Pulmonary artery endothelial cell (primary cell): Measurements from ENCODE around the gene ZNF256. TPM values are rescaled to one million over a fixed set of nuclear protein-coding genes. Genes with fewer than 3 reads are reported as not detected.

Source experiments
- DNase-seq: peaks from one replicate; pipeline ENCODE4 v3.0.0-alpha.2; 2011; ENCODE audit warnings: low read depth, low spot score
- total RNA-seq: library from RNA; depleted of rRNA; stranded (reverse); fragments of >200 nt; gene quantifications from 2 replicates; pipeline ENCODE4 v1.2.3, GENCODE V29; 2014

ZNF256 gene
- total RNA-seq, result 4.4 and 5.6 TPM in 2 replicates

DNA sequence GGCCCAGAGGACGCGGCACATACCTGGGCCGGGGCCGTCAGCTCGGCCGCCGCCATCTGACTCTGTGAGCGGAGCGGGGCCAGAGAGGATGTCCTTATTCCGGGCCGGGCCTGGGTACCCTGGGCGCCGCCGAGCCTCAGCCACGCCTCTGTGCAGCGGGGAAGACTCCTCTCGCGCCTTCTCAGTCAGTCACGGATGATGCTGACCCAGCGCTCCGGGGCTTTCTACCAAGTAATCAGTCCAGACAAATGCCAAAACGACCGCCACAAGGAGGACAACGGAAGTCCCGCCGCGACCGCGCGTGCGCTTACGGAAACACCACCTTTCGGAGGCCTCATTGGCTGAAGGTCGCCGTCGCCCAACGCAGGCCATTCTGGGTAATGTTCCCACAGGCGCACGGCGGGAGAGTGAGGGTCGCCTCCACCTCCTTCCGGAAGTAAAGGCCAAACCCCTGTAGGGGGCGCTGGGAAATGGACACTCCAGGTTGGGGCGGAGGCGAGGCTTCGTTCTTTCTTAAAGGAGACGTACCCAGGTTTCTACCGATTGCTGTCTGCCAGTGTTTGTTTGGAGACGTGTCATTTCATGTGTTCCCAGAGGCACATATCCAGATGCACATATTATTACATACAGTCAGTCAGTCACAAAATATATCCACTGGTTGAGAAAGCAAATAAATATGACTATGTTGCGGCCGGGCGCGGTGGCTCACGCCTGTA, at the start of gene ZNF256:
TSS of gene ZNF256 (minus strand) at position 288 of the 716 bp plus-strand sequence. CDS start at position 56, 232 bp downstream.
- DNase-seq, result peak; percentile 75

GRCh38 chr19:57992841-57993240, 45.3 kb upstream of the ZNF256 start:
- no peak for DNase-seq

GRCh38 chr19:57978586-57979289, 31.2 kb upstream of the ZNF256 start:
- no peak for DNase-seq

DNA sequence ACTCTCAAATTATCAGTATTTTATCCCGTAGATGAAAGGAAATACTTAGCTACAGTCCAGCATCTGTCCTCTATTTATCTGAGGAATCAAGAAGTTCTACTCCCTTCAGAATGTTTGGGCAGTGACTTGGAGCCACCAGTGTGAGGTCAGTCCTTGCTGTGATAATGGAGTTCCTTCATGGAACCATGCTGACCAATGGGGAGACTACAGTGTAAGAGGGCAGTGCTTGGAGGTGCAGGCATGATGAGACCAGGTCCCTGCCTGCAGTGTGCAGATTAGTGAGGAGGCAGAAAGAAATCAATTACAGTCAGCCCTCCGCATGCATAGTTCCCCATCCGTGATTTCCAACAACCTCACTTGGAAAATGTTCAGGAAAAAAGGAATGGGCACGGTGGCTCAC, 26.9 kb upstream of the ZNF256 start, which contains the start of gene C19orf18:
TSS of gene C19orf18 (minus strand) at position 101 of the 400 bp plus-strand sequence. CDS start 102 bp downstream, outside the sequence.
- DNase-seq, result no peak

DNA sequence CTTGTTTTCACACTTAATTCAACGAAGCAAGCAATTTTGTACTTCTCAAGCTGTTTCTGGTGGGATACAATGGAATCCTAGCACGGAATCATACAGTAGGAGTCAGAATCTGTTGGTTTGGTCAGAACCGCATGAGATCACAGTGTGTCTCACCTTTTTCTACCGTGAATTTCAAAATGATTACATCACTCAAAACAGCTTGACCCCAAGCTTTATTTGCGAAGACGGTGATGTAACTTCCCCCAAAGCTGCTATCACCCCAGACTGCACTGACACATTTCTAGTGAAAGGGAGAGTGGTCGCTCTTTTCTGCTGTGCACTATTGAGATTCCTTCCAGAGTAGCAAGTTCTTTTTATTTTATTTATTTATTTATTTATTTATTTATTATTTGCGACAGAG, 17.3 kb upstream of the ZNF256 start:
- DNase-seq, result no peak

GRCh38 chr19:57961785-57962184, 14.3 kb upstream of the ZNF256 start:
- no peak for DNase-seq

DNA sequence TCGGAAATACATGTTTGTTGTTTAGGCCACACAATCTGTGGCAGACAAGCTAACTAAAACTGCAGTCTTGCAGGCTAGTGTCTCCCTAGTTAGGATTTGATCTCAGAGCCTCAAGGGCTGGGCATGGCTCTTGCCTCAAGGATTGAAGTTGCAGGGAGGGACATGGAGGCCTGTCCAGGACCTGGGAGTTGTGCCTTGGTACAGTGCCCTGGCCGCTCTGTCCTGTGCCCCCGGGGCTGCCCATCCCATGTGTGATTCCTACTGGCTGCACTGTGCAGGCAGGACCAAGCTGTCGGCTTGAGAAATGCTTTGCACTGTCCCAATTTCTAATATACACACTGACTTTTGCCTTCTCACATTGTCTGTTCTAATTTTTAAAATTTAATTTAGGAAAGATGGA, 7.5 kb upstream of the ZNF256 start:
- no peak for DNase-seq

- DNase-seq, result no peak
Observed at GRCh38 chr19:57949702-57950101, 2.2 kb upstream of the ZNF256 start.

- no peak for DNase-seq
Observed at GRCh38 chr19:57949296-57949695, 1.8 kb upstream of the ZNF256 start.

DNA sequence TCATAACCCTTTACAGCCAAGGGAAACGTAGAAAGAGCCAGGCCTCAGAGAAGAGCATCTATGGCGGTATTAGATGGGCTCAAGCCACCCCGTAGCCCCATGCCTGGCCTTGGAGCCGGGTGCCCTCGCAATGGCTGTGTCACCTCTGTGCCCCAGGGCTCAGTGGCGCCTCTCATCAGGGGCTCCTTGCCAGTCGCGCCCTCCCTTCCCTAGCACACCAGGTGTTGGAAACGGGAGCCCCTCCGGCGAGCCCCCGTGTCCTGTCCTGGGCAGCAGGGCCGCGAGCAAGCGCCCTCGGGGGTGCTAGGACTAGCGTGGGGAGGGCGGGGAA, 453 bp downstream of the ZNF256 start:
- no peak for DNase-seq

DNA sequence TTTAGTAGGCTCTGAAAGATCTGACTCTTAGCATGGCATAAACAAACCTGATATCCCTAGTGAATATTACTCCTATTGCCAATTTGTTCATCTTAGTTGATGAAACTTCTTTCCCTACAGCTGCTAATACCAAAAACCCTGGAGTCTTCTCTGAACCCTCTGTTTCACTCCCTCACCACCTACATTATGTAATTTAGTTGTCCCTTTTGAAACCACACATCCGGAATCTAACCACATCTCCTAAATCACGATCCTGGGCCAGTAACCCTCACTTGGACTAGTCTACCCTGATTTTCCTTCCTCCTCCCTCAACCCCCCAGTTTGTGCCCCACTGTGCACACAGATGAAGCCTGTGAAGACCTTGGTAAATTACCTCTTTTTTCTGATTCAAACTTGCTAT, 1.2 kb downstream of the ZNF256 start:
- DNase-seq, result no peak

DNA sequence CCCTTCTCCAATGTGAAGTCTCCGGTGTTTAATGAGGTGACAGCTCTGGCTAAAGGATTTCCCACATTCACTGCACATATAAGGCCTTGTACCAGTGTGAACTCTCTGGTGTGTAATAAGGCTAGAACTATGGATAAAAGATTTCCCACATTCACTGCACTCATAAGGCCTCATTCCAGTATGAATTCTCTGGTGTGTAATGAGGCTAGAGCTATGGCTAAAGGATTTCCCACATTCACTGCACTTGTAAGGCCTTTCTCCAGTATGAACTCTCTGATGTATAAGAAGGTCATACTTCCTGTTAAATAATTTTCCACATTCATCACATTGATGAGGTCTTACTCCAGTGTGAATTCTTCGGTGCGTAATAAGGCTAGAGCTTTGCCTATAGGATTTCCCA, 5.9 kb downstream of the ZNF256 start:
- DNase-seq, result no peak

GRCh38 chr19:57935731-57936130, 11.8 kb downstream of the ZNF256 start:
- no peak for DNase-seq

DNA sequence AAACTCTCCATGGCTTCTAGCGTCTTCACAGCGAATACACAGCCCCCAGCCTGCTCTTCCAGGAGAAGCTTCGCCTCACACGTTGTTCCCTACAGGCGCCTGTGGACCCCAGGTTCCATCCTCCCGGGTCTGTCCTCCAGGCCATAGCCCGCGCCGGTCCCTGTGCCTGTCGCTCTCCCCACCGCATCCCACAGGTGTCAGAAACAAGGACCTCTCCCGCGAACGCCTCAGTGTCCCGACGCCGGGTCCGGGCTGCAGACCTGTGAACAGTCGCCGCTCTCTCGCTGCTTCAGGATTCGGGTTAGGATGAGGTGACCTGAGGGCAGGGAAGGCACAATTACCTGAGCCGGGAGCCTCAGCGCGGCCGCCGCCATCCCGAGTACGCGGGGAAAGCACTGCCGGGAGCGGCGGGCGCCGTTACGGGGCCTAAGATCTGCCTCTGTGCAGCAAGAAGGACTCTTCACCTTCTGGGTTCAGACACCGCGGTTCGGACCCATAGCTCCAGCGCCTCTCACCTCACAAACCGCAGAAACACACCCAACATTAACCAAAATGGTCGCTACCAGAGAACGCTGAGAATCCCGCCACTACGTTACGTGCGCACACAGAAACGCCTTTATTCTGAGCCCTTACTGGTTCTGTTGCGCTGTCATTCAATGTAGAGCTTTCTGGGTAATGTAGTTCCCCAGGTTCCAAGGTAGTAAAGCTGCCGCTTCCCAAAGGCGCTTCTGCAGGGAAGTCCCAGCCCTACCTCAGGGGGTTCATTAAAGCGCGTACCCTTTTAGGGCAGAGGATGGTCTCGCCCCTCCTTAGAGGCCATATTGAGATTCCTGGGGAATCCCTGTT, 12.5 kb downstream of the ZNF256 start, which contains the start of gene ZNF418:
TSS of gene ZNF418 (minus strand) at position 583 of the 846 bp plus-strand sequence. CDS start 1,580 bp downstream, outside the sequence.
- DNase-seq, result peak; percentile 45

DNA sequence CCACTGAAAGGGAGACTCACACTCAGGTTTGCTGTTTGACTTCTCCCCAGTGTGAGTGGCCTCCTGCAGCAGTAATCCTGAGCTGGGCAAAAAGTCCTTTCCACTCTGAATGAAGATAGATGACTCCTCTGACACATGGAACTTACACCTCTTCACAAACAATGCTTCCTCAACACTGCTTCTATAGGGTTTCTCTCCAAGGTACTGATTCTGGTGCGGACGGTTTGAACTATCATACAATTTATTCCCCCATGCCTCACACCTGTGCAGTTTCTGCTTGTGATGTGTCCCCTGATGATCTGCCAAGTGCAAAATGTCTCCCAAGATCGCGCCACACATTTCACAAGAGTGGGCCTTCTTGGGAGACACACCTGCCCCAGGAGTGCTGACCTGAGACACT, 19.9 kb downstream of the ZNF256 start:
- no peak for DNase-seq

DNA sequence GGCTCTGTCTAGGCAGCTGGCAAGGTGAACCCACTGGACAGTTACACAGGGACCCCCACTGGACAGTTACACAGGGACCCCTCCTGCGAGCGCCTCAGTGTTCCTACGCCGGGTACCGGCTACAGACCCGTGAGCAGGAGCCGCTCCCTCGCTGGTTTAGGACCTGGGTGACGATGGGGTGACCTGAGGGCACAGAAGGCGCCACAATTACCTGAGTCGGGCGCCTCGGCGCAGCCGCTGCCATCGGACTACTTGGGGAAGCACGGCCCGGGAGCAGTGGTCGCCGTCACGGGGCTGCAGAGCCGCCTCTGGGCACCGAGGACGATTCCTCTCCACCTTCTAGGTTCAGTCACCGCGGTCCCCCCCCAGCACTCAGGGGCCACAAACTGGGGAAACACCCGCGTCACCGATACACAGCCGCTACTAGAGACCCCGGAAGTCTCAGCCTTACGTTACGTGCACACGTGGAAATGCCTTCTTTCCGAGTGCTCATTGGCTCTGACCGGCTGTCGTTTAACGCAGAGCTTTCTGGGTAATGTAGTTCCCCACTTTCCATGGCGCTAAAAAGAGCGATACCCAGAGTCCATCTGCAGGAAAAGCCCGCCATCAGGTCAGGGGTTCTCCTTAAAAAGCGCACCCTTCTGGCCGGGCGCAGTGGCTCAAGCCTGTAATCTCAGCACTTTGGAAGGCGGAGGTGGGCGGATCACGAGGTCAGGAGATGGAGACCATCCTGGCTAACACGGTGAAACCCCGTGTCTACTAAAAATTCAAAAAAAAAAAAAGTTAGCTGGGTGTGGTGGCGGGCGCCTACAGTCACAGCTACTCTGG, 31.1 kb downstream of the ZNF256 start, which contains the start of gene ZNF417:
TSS of gene ZNF417 (minus strand) at position 425 of the 828 bp plus-strand sequence. CDS start at position 244, 181 bp downstream.
- DNase-seq, result peak; percentile 75

- no peak for DNase-seq
Observed at GRCh38 chr19:57914531-57914930, 33.0 kb downstream of the ZNF256 start.

GRCh38 chr19:57907394-57907793, 40.1 kb downstream of the ZNF256 start:
- no peak for DNase-seq

DNA sequence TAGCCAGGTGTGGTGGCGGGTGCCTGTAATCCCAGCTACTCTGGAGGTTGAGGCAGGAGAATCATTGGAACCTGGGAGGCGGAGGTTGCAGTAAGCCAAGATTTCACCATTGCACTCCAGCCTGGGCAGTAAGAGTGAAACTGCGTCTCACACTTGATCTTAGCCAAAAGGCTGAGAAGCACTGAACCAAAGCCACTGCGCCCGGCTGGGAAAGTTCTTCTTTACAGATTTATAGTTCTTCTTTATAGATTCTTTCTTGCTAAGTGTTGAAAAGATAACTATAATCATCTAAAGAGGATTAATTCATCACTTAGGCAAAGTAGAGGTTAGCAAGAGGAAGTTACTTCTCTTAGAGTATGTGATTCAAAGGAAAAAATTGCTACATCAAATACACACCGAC, 42.2 kb downstream of the ZNF256 start:
- no peak for DNase-seq

DNA sequence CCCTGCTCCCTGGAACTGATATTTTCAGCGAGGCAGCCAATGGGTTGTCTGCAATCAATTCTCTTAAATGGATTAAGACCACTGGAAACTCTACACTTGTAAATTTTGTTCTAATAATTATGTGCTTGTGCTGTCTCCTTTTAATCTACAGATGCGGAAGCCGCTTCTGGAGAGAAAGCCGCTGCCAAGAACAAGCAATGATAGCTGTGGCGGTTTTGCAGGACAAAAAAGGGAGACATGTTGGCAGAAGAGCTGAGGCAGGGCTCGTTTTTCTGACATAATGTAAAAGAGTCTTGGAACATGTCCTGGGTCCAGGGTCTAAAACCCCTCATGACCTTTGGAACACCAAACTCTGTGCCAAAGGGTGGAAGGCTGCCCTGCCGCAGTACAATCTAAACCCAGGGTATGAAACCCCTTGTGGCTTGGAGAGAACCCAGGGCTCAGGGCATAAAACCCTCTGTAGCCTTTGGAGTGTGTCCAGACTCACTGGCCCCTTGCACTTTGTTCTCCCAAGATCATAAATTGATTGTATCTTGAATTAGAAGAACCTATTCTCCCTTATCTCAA, 43.8 kb downstream of the ZNF256 start:
- no peak for DNase-seq

GRCh38 chr19:57900311-57900710, 47.2 kb downstream of the ZNF256 start:
- DNase-seq, result no peak
